ENCODE measurements around the gene CASP3. TPM values are rescaled to one million over a fixed set of nuclear protein-coding genes. Genes with fewer than 3 reads are reported as not detected.
A peak's percentile ranks its signal among the peaks of the same experiment; 100 is the strongest.

CASP3 gene
- total RNA-seq, 1 donor from 2014 or later: 31.5 TPM

GRCh38 chr4:184591070-184591677 lies 58.1 kb downstream of the CASP3 start:
- Mint-ChIP-seq H3K9me3 (ENCODE audit: low read depth) (no peaks in the 10 kb centered on the region), H3K27me3 (ENCODE audit: low read depth) (no peaks in the 10 kb centered on the region), H3K4me1 (ENCODE audit: low read depth) (no peaks in the 10 kb centered on the region), H3K4me3 (ENCODE audit: unreplicated experiment) (no peak overlapping the region), H3K27ac (ENCODE audit: unreplicated experiment) (peak overlapping the region; percentile 3), H3K36me3 (ENCODE audit: low read depth) (no peaks in the 10 kb centered on the region)
- TF ChIP-seq, protein P1, sequence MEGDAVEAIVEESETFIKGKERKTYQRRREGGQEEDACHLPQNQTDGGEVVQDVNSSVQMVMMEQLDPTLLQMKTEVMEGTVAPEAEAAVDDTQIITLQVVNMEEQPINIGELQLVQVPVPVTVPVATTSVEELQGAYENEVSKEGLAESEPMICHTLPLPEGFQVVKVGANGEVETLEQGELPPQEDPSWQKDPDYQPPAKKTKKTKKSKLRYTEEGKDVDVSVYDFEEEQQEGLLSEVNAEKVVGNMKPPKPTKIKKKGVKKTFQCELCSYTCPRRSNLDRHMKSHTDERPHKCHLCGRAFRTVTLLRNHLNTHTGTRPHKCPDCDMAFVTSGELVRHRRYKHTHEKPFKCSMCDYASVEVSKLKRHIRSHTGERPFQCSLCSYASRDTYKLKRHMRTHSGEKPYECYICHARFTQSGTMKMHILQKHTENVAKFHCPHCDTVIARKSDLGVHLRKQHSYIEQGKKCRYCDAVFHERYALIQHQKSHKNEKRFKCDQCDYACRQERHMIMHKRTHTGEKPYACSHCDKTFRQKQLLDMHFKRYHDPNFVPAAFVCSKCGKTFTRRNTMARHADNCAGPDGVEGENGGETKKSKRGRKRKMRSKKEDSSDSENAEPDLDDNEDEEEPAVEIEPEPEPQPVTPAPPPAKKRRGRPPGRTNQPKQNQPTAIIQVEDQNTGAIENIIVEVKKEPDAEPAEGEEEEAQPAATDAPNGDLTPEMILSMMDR (IDR thresholded peaks at IDR 0.05): no peak
- DNase-seq (ENCODE audit: low spot score): no peak

GRCh38 chr4:184590196-184590595 lies 59.1 kb downstream of the CASP3 start:
- no peak for DNase-seq (ENCODE audit: low spot score)
- no peaks in the 10 kb centered on the region for H3K27me3 Mint-ChIP-seq (ENCODE audit: low read depth)
- H3K9me3 Mint-ChIP-seq (ENCODE audit: low read depth): no peaks in the 10 kb centered on the region
- no peak overlapping the region for H3K27ac Mint-ChIP-seq (ENCODE audit: unreplicated experiment)
- H3K4me1 Mint-ChIP-seq (ENCODE audit: low read depth): no peaks in the 10 kb centered on the region
- H3K36me3 Mint-ChIP-seq (ENCODE audit: low read depth): no peaks in the 10 kb centered on the region
- no peak overlapping the region for H3K4me3 Mint-ChIP-seq (ENCODE audit: unreplicated experiment)
- TF ChIP-seq, protein P1 (IDR thresholded peaks at IDR 0.05): no peak

- no peaks in the 10 kb centered on the region for H3K36me3 Mint-ChIP-seq (ENCODE audit: low read depth)
- TF ChIP-seq, protein P1 (IDR thresholded peaks at IDR 0.05): no peak
- H3K9me3 Mint-ChIP-seq (ENCODE audit: low read depth): no peaks in the 10 kb centered on the region
- no peak overlapping the region for H3K4me3 Mint-ChIP-seq (ENCODE audit: unreplicated experiment)
- no peaks in the 10 kb centered on the region for H3K4me1 Mint-ChIP-seq (ENCODE audit: low read depth)
- no peak for DNase-seq (ENCODE audit: low spot score)
- no peaks in the 10 kb centered on the region for H3K27me3 Mint-ChIP-seq (ENCODE audit: low read depth)
- H3K27ac Mint-ChIP-seq (ENCODE audit: unreplicated experiment): no peak overlapping the region
Measured at GRCh38 chr4:184588893-184589292, 60.4 kb downstream of the CASP3 start.

- H3K4me3 Mint-ChIP-seq (ENCODE audit: unreplicated experiment): no peak overlapping the region
- DNase-seq (ENCODE audit: low spot score): no peak
- TF ChIP-seq, protein P1 (IDR thresholded peaks at IDR 0.05): no peak
- no peaks in the 10 kb centered on the region for H3K36me3 Mint-ChIP-seq (ENCODE audit: low read depth)
- H3K4me1 Mint-ChIP-seq (ENCODE audit: low read depth): no peaks in the 10 kb centered on the region
- no peaks in the 10 kb centered on the region for H3K27me3 Mint-ChIP-seq (ENCODE audit: low read depth)
- no peak overlapping the region for H3K27ac Mint-ChIP-seq (ENCODE audit: unreplicated experiment)
- no peaks in the 10 kb centered on the region for H3K9me3 Mint-ChIP-seq (ENCODE audit: low read depth)
Measured at GRCh38 chr4:184587701-184588100, 61.5 kb downstream of the CASP3 start.

DNA sequence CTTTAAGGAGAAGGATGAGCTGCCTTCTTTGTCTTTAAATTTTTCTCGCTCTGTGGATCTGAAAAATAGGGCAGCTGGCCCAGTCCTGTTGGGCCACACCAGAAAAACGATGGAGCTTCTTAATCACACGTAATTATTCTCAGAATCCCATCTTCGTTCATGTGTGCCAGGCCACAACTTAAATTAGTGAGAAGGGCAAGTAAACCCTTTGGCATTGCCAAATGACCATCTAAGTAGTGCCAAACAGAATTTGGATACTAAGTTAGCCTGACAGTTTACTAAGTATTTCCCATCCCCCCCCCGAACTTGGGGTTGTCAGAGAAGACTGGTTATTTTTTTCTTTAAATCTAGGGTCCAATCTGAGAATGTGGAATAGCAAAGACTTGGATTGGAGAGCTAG lies 62.0 kb downstream of the CASP3 start:
- H3K27ac Mint-ChIP-seq (ENCODE audit: unreplicated experiment): no peak overlapping the region
- TF ChIP-seq, protein P1 (IDR thresholded peaks at IDR 0.05): no peak
- H3K4me1 Mint-ChIP-seq (ENCODE audit: low read depth): no peaks in the 10 kb centered on the region
- H3K36me3 Mint-ChIP-seq (ENCODE audit: low read depth): no peaks in the 10 kb centered on the region
- DNase-seq (ENCODE audit: low spot score): no peak
- no peak overlapping the region for H3K4me3 Mint-ChIP-seq (ENCODE audit: unreplicated experiment)
- H3K9me3 Mint-ChIP-seq (ENCODE audit: low read depth): no peaks in the 10 kb centered on the region
- H3K27me3 Mint-ChIP-seq (ENCODE audit: low read depth): no peaks in the 10 kb centered on the region
